ENCODE measurements around the gene AIFM2. TPM values are rescaled to one million over a fixed set of nuclear protein-coding genes. Genes with fewer than 3 reads are reported as not detected.
"Not testable (repeated sequence)": the region's sequence is repeated elsewhere in the genome, so short reads cannot be mapped to it uniquely, and the experiment has no call there.

AIFM2 gene
- total RNA-seq, 2 donors from 2014 or later: 9.6 to 12.6 TPM

DNA sequence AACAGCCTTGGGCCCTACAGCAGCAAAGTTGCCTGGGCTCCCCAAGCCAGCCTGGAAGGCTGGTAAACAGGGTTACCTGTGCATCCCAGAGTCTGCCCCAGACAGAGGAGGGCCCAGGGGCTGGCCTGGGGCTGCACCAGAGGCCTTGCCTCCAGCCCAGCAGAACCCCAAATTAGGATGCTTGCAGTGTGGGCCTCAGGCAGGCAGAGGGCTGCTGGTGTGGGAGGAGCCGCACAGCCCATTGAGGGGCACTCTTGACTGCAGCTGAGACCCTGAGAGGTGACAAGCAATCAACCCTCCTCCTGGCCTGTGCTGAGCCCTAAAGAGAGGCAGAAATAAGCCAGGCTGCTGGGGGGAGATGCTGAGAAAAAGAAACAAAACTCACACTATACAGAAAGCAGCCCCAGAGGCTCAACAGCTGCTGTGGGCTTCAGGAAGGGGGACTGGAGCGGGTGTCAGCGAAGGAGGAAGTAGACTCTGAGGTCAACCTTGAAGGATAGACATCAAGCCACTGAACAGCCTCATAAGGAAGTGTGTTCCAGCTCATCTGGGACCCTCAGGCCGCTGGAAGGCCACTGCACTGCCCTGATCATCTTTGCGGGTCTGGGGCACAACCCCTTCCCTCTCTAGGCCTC, 6.6 kb downstream of the AIFM2 start:
- intact Hi-C loops (cut with DNase I): no loop called here
- peak; percentile 62 for DNase-seq (ENCODE audit: low spot score)

DNA sequence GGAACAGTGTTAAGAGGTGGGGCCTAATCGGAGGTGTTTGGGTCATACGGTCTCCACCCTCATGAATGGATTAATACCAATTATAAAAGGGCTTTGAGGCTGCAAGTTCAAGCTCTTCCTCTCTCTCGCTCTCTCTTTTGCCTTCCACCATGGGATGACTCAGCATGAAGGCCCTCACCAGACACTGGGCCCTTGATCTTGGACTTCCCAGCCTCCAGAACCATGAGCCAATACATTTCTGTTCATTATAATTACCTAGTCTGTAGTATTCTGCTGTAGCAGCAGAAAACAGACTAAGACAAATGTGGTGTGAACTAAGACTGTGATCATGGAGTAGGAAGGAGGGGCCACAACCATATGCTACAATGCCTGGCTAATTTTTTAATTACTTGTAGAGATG, 7.7 kb downstream of the AIFM2 start:
- DNase-seq (ENCODE audit: low spot score): no peak
- intact Hi-C loops (cut with DNase I): no loop called here

DNA sequence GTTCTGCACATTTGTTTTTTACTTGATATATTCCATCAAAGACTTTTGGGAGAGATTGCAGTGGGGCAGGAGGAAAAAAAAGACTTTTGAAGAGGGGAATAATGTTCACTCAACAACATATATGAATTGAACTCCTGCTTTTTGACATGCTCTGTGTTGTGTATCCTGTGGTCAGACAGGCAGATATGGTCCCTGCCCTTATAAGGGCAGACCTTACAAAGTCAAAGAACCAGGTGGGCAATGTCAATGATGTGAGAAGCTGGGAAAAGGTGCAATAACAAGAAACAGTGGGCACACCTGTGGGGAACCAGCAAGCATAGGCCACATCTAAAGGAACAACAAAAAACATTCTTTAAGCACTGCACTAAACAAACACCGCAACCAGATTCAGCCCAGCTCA, 8.2 kb downstream of the AIFM2 start:
- no peak for DNase-seq (ENCODE audit: low spot score)
- intact Hi-C loops (cut with DNase I): no loop called here

DNA sequence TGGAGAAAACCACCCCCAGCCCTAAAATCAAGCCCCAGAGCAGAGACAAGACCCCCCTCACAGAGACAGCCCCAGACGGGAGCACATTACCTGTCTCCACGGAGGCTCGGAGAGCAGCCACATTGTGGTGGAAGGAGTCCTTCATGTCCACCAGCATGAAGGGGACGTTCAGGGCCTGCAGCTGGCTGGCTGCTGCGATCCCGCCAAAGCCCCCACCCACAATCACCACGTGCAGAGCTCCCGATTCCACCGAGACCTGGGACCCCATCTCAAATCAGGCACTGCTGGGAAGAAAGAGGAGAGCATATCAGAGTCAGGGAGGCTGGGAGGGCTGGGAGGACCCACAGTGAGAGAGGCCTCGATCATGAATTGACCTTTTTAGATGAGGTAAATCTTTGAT, 8.8 kb downstream of the AIFM2 start:
- no peak for DNase-seq (ENCODE audit: low spot score)
- intact Hi-C loops (cut with DNase I): no loop called here

DNA sequence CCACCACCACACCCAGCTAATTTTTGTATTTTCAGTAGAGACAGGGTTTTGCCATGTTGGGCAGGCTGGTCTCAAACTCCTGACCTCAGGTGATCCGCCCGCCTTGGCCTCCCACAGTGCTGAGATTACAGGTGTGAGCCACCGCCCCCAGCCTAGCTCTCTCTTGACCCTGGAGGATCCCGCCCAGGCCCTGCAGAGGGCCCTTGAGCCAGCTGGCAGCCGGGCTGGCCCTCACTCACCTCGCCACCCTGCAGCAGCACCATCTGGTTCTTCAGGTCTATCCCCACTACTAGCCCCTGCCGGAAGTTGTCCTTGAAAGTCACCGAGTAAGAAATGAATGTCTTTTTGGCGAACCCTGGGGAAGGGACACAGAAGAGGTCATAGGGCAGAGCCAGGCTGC, 9.5 kb downstream of the AIFM2 start:
- intact Hi-C loops (cut with DNase I); DNase-seq (ENCODE audit: low spot score): not testable (repeated sequence)

DNA sequence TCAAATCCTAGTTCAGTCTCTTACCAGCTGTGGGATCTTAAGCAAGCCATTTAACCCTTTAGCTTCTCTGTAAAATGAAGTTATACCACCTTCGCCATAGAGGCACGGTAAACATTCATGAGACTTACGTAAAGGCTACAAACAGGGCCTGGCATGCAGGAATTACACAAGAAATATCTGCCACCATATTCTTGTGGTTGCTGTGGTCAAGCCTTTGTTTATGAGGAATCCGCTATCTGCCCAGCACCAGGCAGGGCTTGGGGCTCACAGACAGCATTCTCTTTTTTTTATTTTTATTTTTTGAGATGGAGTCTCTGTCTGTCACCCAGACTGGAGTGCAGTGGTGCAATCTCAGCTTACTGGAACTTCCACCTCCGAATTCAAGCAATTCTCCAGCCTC, 9.9 kb downstream of the AIFM2 start:
- intact Hi-C loops (cut with DNase I): no loop called here
- no peak for DNase-seq (ENCODE audit: low spot score)

DNA sequence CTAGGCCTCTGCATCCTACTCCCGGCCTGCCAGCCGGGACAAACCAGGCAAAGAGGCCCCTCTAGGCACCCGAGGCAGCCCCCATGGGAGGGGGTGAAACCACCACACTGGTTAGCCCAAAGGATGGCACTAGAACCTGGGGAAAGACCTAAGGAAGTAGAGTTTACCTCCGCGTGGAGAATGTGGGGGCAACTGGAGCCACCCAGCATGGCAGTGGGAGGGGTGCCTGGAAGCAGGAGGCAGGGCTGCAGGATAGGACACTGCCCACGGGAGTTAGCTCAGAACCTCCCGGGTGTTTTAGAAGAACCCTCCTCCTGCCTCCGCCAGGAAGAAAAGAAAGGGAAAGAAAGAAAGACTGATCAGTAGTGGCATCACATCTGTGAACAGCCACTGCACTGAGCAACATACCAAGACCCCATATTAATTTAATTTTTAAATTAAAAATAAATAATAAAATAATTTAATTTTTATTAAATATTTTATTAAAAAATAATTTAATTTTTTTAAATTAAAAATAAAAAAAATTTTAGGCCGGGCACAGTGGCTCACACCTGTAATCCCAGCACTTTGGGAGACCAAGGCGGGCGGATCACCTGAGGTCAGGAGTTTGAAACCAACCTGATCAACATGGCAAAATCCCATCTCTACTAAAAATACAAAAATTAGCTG, 11.2 kb downstream of the AIFM2 start:
- DNase-seq (ENCODE audit: low spot score): no peak
- intact Hi-C loops (cut with DNase I): no loop called here

DNA sequence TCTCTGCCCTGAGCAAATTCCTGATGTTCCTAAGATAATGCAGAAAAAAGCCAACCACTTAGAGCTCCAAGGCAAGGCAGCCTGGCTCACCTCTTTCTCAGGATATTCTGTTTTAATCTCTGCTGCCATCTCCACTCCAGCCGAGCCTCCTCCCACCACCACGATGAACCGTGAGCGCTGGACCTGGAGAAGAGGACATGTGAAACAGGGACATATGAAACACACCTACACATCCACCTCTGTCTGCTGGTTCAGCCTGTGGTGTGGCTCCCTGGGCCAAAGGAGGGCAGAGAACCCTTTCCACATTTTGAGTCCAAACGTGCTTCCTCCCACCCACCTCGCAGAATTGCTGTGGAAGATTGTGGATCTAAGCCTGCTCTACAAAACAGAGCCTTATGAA, 12.2 kb downstream of the AIFM2 start:
- no peak for DNase-seq (ENCODE audit: low spot score)
- intact Hi-C loops (cut with DNase I): no loop called here

DNA sequence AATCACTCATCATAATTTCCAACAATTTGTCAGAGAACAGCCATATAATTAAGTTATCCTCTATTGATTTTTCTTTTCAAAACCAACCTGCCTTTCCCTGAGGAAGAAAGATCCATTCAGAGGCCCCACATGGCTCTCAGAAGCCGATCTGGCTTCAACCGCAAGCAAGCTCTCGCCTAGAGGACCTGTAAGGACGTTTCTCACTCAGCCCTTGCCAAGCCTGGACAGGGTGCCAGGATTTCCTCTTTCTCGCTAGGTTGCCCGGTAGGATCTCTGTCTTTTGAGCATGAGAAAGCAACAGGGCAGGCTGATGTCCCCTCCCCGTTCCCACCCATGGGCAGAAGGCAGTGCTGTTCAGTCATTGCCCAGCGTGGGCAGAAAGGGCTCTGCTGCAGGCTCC, 13.0 kb downstream of the AIFM2 start:
- intact Hi-C loops (cut with DNase I): no loop called here
- DNase-seq (ENCODE audit: low spot score): no peak

DNA sequence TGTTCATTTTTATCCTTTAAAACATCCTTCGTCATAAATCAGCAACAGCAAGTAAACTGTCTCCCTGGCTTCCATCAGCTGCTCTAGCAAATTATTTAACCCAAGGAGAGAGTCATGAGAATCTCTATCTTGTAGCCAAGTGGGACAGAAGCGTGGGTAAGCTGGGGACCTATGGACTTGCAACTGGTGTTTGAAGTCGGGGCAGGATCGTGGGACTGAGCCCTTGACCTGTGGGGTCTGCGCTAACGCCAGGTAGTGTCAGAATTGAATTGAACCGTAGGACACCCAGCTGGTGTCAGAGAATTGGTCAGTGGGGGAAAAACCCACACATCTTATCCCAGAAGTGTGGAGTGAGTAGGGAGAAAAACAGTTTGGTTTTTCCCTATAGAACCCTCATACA, 13.4 kb downstream of the AIFM2 start:
- intact Hi-C loops (cut with DNase I): no loop called here
- DNase-seq (ENCODE audit: low spot score): peak; percentile 69

DNA sequence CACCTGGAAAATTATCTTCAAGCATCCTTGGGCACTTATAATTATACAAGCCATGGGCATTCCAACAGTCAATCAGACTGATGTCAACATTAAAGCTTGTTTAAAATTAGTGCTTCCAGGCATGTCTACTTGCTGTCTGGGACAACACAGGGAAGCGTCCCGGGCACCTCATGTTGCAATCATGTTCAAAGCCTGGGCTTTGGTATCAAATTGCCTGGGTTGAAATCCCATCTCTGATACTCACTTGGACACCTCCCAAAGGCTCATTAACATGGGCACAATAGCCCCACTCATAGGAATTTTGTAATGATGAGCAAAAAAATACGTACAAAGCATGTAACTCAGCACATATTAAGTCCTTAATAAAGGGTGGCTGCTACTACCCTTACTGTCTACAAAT, 14.4 kb downstream of the AIFM2 start:
- intact Hi-C loops (cut with DNase I): no loop called here
- DNase-seq (ENCODE audit: low spot score): peak; percentile 55

DNA sequence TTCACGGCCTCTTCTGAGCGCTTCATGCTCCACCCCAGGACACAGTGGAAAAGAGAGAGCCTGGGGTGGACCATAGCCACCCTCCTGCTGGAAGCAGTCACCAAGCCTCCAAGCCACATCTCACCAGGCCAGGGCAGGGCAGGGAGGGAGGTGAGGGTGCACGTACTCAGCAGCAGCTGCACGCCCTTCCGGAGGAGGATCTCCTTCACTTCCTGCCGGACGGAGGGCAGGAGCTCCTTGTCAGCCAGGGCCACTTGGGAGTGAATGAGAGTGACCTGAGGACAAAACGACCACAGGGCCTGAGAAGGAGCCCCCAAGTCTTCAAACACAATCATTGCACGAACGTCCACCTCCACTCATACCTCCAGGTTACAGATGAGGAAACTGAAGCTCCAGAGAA, 15.0 kb downstream of the AIFM2 start:
- DNase-seq (ENCODE audit: low spot score): peak; percentile 59
- intact Hi-C loops (cut with DNase I): no loop called here

DNA sequence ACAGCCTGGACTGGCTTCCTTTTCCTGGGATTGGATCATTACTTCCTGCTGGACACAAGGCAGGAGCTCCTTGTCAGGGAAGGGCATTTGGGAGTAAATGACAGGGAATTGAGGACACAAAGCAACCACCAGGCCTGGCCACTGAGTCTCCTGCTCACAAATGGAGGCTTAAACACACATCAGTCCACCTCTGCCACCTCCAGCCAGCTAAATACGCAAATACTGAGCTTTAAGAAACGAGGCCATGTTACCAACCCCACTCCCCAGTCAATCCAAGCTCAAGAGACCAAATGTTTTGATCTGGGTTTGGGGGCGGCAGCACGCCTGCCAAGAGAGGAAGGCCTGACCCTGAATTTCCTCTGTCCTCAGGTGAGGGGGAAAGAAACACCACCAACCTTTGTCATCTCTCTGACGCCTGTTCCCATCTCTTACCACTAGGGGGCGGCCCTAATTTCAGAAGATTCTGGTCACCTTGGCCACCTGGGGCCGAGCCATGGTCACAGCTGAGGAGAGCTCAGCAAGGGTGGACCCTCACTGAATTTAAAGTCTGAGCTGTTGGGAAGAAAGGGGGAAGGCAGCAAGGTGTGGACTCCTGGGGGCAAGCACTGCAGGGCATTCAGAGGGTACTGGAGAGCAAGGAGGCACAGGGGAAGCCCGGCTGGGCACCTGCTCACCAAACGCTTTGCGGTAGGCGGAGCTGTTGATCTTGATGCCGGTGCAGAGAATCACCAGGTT, 16.5 kb downstream of the AIFM2 start:
- DNase-seq (ENCODE audit: low spot score): peak; percentile 67
- intact Hi-C loops (cut with DNase I): no loop called here

DNA sequence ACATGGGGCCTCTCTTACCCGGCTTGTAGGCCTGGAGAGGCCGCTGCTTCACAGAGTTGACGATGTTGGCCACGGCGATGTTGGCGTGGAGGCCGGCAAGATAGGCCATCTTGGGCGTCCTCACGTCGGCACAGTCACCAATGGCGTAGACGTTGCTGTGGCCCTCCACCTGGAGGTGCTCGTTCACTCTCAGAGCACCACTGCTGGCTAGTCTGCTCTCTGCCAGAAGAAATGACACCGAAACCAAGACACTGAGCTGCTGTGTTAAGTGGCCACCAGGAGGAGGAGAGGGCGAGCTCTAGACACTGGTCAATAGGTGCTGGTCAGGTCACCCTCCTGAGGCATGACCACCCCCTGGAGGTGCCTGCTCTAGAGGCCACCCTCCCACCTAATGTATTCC, 17.7 kb downstream of the AIFM2 start:
- intact Hi-C loops (cut with DNase I): no loop called here
- DNase-seq (ENCODE audit: low spot score): peak; percentile 67

DNA sequence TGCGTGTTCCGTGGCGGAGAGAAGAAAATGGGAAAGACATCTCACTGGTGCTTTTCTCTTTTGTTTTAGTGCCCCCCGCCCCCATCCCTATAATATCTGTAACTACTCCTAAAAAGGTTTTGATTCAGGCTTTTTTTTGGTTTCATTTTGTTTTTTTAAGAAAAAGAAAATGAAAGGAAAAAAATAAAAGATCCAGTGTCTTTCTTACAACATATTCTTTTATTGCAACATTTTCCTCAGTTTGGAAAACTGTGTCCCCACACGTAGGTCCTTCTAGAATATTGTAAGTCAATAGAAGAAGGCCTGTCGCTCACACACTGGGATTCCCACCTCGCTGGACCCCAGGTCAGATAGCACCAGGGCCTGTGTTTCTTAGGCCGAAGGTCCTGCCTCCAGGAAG, 20.6 kb downstream of the AIFM2 start:
- intact Hi-C loops (cut with DNase I): no loop called here
- DNase-seq (ENCODE audit: low spot score): no peak

DNA sequence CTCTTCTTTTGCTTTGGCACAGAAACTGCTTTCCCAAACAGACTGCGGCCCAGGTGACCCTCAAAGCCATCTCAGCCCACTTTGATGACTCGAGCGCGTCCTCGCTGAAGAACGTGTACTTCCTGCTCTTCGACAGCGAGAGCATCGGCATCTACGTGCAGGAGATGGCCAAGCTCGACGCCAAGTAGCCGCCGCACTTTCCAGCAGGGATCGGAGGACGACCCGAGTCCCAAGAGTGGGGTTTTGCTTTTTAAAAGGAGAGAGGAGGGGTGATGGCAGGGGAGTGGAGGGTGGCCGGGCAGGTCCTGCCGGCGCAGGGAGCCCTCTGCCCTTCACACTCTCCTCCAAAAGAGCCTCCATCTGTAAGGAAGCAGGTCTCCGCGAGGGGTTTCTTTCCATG, 21.1 kb downstream of the AIFM2 start:
- DNase-seq (ENCODE audit: low spot score): no peak
- intact Hi-C loops (cut with DNase I): no loop called here

DNA sequence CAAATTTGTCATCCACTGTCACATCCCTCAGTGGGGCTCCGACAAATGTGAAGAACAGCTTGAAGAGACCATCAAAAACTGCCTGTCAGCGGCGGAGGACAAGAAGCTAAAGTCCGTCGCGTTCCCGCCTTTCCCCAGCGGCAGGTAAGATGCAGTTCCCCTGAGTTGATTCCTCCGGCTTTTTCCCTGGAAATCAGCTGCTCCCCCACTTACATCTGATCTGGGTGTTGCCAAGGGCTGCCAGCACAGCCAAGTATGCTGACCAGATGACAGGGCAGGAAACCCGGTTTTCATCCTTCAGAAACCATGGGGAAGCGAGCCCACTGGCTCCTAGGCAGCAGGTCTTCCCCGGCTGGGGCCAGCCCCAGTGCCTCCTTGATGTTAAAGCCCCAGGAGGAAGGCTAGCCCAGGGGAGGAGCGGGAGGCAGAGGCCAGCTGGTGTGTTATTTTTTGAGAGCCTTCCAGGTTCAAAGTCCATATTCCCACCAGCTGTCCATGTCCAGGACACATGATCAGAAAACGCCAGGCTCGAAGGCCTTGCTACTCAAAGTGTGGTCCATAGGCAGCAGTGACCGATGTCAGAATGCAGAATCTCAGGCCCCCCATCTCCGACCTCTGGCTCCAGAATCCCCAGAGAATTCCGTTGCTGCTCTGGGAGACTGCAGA, 23.4 kb downstream of the AIFM2 start:
- intact Hi-C loops (cut with DNase I): loop anchor here in 1 of 2 donors (5.0 kb wide), 1 partner anchor 213 kb away; no protein-coding TSS in a partner anchor

DNA sequence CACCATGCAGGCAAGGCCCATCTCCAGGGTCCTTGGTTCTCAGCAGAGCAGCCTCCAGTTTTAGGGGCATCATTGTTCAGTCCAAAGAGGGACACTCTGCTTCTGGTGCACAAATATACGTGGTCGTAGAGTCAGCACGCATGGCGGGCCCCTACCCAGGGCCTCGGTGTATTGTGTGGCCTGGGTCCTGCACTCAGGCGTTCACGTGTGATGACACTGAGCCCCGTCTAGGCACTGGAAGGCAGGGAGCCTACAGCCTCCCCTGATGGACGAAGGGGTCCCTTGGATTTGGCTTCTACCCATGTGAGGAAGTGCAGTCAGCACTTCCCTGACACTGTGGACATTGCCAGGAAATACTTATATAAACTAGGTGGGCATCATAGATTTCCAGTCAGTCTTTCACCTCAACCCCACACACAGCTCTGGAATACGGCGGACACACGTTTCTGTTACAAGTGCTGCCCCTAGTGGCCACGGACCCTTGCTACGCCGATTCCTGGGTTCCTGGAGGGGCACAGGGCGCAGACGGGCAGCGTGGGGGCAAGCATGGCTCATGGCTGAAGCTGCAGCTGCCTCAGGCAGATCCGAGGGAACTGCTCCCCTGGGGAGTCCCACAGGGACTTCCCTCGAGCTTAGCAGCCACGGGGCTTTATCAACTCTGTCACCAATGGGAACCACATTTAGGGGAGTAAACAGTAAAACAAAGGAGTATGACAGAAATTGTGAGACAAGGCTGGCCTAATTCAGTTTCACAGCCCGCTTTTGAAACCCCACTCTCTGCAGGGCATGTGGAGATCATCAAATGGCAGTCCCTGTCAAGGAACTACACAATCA, 25.4 kb downstream of the AIFM2 start:
- intact Hi-C loops (cut with DNase I): loop anchor here in 1 of 2 donors (5.0 kb wide), 1 partner anchor 215 kb away; no protein-coding TSS in a partner anchor
- no peak for DNase-seq (ENCODE audit: low spot score)

More for the DNA sequence above, 23.4 kb downstream of the AIFM2 start:
- DNase-seq (ENCODE audit: low spot score): no peak

DNA sequence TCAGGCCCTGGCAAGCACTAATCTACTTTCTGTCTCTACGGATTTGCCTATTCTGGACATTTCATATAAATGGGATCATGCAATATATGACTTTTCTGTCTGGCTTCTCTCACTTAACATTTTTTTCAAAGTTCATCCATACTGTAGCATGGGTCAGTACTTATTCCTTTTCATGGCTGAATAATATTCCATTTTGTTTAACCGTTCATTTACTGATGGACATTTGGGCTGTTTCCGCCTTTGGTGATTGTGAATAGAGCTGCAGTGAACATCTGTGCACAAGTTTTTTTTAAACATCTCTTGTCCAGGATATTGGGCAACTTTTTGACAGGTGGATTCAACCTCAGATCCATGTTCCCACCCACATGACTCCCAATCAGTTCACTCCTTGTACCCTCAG, 31.0 kb downstream of the AIFM2 start:
- intact Hi-C loops (cut with DNase I): no loop called here
- no peak for DNase-seq (ENCODE audit: low spot score)
